Activated CD4-positive, CD25-positive, alpha-beta regulatory T cell treated with anti-CD3 and anti-CD28 coated beads, Interleukin-2, amount 50 U/mL, for 24 hours (primary cell): ENCODE data around the gene ADGRD2.

Experiments
- ATAC-seq, 2 donors: fragments of 150-1000 bp; cut with Tn5 transposase; one replicate each; pipeline ENCODE4 v1.10.0; 2021; ENCODE audit warnings: mild to moderate bottlenecking in 1 of 2, moderate library complexity in 1 of 2

Gene ADGRD2

DNA sequence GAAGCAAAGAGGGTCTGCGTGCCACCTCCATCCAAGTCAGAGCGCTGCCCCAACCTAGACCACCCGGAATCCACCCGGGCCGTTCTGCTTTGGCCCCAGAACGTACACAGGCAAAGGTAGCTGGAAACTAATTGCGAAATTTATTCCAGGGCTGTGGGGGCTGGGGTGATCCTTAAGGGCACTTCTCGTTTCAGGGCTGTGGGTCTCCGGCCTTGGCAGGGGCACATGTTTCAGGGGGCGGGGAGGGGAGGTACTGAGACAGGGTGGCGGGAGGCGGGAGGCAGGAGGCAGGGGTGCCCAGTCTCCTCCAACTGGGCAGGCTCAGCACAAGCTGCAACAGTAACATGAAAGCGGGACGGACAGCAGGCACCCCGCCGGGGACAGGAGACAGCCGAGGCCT lies 30.9 kb downstream of the ADGRD2 start:
- no peak for ATAC-seq

DNA sequence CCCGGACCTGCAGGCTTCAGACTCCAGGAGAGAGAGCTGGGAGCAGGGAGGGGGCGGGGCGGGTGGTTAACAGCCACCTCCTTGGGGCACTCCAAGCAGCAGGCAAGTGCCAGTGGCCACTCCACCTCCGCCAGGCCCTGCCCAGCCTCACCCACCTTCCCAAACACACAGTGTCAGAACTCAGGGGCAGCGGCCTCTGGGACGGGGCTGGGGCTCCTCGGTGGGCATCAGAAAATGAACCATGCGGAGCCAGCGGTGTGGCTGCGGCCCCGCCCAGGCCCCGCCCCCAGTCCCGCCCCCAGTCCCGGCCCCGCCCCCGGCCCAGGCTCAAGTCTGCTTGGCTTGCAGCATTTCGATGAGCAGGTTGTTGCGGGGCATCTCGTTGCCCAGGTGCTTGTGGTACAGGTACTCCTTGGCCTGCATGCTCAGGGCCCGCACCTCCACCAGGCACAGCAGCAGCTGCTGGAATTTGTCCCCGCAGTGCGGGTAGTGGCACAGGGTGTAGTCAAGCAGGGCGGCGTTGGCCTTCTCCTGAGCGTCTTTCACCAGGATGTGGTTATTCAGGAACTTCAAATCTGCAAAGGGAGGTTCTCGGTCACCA lies 32.3 kb downstream of the ADGRD2 start:
- no peak for ATAC-seq

DNA sequence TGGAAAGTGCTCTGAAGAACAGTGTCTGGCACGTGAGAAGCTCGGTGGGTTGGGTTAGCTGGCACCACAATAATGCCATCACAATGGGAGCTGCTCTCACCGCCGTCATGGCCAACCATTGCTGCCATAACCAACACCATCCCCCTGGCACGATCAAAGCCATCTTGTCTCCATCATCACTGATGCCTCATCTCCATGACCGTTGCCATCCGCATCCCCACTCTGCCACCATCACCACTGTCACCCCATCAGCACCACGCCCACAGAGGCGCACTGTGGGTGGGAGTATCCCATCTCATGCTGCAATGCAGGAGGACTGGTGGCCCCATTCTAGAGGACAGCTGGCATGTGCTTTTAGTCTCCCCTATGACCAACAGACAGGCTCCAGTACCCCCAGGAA lies 33.2 kb downstream of the ADGRD2 start:
- ATAC-seq = no peak

DNA sequence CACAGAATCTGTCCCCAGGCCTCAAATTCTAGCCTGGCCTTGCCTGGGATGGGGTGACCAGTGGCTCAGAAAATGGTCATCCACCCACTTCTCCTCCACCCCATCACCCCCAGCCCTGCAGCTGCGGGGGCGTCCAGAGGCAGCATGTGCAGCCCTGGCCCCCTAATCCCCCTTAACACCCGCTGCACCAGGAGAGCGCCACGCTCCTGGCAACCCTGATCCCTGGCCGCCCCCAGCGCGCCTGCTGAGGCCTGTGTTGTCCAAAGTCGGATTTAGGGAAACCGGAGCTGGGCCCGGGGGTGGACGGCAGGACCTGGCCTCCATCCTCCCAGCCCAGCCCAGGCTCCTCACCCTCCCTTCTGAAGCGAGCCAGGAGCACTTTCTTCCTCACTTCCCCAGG lies 35.0 kb downstream of the ADGRD2 start:
- ATAC-seq = no peak

DNA sequence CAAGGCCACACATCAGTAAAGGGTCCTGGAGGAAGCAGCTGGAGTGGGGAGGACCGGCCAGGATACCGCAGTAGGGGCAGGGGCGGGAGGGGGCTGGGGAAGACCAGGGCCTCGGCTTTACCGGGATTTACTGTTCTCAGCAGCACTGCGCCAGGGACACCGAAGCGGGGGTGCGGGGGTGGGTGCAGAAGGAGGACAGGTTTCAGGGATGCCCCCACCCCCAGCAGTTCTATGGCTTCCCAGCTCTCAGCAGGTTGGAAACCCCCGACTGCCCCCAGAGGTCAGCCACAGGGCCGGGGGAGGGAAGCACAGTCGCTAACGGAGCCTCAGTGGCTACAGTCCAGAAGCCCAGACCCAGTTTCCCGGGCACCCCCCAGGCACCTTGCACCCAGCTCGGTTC lies 35.7 kb downstream of the ADGRD2 start:
- no peak for ATAC-seq

DNA sequence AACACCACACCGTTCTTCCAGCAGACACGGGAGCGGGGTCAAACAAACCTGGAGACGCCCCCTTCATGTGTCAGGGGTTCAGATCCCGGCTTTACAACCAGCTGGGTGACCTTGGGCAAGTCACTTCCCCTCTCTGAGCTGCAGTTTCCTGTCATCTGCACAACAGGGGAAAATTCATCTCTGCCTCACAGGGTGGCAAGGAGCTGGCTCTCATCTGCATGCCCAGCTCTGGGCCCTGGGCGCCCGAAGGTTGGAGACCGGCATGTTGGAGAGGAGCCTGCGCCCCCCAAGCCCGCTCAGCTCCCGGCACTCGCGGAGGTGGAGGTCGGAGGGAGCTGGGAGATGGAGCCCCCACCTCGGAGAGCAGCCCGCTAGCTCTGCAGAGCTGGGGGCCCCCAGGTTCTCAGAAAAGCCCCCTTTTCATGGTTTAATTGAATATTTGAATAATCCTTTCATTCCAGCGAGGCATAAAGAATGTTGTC lies 36.6 kb downstream of the ADGRD2 start:
- ATAC-seq = no peak

DNA sequence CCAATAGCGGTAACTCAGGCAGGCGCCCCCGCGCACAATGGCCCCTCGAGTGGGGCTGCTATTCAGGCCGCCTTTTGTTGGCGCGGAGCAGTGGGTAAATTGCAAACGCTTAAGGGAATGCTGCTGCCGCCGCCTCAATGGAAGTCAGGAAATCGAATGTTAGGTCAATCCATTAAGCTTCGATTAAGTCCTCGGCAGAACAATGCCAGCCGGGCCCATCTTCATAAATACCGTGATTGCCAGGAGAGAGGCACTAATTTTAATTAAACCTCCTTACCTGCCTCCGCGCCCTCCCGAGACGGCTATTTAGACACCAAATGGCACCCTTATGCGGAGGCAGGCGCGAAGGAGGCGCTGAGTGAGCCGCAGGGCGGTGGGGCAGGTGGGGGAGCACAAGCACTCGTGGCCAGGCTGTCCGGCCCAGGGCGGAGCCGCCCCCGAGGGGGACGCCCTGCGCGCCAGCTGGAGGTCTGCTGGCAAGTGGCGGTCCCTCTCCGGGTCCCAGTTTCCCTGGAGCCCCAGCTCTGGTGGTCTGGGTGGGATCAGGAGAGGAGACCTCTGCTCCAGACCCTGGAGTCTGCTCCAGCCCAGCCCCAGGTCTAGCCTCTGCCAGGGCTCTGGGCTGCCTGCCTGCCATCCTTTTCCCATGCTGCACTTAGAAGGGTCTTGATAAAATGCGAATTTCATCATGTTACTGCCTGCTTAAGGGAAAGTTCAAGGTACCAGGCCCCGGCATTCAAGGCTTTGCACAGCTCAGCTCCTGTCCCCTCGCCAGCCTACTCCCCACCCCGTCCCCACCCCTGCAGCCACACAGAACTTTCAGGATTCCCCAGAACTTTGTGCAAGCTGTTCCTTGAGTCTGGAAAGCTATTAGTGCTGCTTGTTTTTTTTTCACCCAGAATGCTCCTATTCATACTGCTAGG lies 37.3 kb downstream of the ADGRD2 start:
- ATAC-seq = no peak

DNA sequence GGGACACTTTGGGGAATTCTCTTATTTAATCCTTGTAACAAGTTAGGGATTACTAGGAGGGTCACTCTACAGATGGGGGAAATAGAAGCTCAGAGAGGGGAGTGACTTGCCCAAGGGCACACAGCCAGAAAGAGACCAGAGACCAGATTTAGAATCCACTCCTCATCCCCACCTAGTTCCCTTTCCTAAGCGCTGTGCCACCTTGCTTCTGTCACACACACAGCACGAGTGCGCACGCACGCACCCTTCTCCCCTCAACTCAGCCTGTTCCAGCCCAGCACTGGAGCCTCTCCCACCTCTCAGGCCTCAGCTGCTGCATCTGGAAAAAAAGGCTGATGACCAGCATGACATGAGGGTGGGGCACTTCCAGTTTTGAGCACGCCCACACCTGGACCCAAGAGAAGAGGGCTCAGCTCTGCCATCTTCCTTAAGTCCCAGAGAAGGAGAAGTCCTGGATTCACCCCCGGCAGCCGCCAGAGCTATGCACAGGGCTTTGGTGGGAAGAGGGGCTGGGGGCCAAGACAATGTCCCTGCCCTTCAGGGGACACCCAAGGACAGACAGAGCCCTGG lies 38.5 kb downstream of the ADGRD2 start:
- ATAC-seq = no peak

DNA sequence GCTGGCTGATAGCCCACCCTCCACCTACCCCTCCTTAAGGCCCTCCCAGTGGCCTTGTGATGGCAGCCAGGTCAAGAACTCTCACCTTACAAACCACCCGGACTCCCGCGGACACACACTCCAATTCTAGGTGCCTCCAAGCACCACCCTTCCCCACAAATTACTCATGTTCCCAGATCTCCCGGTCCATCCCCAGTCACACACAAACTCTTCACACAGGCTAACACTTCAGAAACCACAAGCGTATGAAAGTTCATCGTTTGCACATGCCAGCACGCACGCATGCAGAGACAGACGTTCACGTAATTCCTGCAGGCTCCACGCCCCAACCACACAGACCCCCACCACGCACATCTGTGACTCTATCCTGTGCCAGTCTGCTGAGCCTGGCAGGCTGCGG lies 39.0 kb downstream of the ADGRD2 start:
- no peak for ATAC-seq

DNA sequence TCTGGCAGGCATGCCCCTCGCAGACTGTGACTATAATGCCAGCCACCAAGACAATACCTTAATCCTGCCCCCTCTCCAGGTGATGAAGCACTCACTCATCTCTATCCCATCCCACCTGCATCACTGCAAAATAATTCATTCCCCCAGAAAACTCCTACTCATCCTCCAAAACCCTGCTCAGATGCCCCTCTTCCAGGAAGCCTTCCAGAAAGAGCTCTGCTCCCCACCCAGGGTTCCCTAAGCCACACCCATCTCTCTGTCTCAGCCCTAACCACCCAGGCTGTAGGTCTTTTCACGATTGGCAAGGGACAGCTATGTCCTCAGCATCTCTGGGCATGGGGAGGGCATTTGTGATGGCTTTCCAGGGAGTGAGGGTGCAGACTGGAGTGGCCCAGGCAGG lies 39.8 kb downstream of the ADGRD2 start:
- no peak for ATAC-seq

DNA sequence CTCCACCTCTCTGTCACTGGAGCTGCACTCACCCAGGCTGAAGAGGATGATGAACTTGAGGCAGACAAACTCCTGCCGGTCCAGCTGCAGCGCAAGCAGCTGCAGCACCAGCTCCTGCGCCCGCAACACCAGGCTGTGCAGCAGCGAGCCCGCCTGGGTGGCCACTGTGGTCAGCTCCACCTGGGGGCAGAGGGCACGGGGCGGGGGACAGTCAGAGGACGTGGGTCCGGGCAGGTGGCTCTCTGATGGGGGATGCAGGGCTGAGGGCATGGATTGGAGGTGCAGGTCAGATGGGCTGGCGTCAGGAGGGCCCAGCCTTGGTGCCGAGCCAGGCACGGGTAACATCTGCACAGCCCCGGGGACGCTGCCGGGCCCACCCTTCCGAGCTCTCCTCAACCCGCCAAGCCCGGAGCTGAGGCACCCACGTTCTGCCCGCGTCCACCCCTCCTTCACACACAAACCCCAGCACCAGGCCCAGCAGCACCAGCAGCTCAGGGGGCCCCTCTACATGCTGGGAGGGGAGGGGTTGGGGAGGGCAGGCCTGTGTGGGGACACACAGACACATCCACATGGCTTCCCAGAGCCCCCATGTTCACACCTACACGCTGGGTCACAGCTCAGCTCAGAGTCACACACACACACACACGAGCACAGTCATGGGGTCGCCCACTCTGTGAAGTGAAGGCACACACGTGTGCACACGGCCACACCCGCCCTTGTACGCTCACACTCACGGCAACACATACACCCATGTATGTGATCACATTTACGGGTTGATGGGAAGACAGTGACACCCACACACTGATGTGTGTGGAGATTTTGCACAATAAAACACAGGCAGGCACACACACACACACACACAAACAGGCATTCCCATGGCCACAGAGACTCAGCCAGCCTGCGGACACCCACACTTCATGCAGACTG lies 41.1 kb downstream of the ADGRD2 start:
- no peak for ATAC-seq

DNA sequence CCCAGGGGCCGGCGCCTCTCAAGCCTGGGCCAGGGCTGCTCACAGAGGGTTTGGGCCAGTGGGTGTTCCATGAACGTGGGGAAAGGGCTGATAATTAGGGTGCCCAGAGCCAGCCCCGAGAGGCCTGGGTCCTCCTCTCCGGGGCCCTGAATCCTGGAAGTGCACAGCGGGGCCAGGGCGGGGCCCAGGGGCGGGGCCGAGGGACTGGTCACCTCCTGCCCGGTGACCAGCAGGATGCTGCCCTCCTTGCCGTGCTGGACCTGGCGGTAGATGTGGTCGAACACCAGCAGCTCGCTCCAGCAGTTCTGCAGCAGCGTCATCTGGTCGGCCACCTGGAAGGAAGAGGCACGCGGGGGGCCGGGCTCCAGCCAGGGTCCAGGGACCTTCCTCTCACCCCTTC lies 42.6 kb downstream of the ADGRD2 start:
- no peak for ATAC-seq

DNA sequence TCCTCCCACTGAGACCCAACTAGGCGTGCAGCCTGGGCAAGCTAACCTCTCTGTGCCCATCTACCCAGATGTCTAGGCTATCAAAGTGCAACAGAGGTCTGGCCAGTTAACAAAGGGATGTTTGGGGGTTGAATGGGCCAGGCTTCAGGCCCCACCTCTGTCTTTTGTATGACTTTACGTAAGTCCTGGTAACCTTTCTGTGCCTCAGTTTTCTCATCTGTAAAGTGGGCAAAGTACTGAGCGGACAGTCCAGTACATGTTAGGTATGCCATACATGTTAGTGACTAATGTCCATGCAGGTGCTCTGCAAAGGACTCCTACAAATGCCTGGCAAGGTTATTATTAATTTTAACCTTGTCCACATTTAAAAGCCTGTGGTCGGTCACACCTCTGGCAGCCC lies 43.0 kb downstream of the ADGRD2 start:
- no peak for ATAC-seq

DNA sequence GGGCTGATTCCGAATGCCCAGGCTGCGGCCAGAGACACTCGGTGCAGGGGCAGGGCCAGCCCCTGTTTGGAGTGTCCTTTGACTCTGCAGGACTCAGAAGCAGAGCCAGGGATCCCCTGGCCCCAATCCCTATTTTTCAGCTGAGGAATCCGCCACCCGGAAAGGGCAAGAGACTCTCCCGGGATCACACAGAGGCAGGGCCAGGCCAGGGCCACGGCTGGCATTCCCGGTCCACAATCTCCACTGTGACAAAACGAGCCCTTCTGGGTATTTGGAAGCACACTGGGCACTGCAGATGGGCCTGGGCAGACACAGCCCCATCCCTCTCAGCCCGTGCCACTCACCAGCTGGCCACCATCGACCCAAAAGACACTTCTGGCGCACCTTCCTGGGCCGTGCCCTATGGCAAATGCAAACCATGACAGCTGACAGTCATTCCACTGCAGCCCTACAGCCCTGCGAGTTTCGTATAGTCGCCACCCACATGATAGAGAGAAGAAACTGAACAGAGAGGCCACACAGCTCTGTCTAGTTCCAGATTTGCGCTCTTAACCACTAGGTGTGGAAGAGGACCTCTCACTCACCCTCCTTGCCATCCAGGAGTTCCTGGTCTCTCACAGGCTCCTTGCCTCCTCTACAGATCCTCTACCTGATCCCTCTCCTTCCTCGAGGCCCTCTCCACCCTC lies 43.7 kb downstream of the ADGRD2 start:
- ATAC-seq = no peak

DNA sequence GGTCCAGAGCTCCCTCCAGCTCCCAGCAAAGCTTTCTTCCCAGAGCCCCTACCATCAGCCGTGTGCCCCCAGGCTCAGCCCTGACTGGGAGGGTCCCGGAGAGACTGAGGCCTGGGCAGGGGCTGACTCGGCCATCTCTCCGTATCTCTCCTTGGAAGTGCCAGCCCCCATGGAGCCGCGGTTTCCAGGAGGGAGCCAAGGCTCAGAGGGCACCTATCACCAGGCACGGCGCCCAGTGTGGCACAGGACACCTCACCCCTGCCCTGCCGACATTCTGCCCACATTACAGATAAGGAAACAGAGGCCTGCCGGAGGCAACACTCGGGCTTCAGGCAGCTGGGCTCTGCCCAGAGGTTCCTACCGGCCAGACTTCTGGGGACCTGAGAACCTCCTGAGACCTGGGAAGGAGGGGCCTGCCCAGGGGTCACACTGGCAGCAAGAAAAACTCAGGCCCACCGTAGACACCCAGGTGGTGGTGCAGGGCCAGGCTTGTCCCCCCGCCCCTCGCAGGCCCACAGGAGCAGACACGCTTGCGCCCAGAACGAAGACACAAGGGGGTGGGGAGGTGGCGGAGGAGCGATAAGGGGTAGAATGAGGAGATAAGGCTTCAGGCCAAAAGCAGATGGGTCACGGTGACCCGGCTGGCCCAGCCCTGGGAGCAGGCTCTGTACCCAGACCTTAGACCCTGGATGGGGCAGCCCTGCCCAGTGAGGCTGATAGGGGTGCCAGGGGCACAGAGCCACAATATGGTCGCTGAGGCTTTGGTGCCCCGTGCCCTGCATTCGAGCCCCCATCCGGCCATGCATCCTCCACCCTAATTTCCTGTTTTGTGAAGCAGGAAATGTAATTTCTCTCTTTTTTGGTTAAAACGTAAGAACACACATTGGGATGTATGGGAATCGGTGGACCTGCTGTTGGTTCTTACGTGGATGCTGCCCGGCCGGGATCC lies 45.1 kb downstream of the ADGRD2 start:
- ATAC-seq = no peak

DNA sequence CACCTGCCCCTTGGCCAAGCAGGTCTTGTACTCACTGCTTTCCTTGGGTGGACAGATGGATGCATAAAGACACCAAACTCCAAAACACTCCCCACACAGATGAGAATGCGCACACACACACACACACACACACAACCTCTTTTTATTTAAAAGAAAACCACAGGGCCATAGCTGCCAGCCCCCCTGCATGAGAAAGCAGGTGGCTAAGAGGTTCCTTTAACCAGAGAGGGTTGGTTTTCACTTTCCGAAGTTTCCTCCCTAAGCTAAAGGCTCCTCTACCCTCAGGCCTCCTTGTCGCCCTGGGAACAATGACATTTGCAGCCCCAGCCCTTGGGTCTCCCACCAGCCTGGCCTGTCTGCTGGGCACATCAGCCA lies 45.8 kb downstream of the ADGRD2 start:
- no peak for ATAC-seq

DNA sequence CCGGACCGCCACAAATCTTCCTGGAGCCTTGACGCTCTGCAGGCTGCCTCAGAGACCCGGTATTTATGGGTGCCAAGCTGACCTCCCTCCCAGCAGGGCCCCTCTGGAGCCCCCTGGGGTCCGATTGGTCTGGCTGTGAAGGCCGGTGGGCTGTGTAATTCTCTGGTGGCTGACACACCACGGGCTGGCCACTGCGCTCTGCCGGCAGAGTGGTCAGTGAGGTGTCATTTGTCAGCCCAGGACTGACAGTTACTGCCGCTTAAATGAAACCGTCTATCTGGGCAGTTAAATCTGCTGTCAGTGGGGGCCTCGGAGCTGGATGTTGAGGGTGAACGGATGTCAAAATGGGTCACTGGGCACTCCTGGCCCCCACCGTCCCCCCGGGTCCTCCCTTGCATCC lies 46.2 kb downstream of the ADGRD2 start:
- ATAC-seq = no peak

DNA sequence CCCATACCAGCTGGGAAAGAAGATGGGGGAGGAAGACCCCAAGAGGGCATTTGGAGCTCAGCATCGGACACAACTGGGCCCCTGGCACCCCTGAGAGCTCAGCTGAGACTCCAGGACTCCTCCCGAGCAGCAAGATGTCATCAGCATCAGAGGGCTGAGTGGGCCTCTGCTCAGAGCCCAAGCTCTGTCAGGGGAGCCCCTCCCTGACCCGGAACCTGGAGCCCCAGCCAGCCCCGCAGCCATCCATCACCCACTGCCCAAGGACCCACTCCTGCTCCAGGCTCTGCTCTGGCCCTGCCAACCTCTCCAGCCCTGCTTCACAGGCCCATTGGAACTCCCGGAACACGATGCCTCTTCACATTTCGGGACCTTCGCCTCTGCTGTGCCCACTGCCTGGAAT lies 47.2 kb downstream of the ADGRD2 start:
- no peak for ATAC-seq

DNA sequence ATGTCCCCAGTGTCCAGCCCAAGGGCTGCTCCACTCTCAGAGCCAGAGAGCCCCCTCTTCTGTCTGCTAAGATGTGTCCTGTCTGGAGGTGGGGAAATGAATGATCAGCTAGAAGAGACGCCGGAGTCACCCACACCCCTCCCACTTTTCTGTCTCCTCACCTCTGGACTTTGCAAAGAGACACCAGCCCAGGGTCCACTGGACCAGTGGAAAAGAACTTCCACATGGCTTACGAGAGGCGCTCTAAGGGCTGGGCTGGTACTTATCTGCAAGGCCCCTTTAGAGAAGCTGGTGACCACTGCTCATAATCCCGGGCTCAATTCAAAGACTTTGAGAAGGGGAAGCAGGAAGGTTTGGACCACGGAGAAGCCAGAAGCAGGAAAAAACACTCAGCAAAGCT lies 47.8 kb downstream of the ADGRD2 start:
- no peak for ATAC-seq

DNA sequence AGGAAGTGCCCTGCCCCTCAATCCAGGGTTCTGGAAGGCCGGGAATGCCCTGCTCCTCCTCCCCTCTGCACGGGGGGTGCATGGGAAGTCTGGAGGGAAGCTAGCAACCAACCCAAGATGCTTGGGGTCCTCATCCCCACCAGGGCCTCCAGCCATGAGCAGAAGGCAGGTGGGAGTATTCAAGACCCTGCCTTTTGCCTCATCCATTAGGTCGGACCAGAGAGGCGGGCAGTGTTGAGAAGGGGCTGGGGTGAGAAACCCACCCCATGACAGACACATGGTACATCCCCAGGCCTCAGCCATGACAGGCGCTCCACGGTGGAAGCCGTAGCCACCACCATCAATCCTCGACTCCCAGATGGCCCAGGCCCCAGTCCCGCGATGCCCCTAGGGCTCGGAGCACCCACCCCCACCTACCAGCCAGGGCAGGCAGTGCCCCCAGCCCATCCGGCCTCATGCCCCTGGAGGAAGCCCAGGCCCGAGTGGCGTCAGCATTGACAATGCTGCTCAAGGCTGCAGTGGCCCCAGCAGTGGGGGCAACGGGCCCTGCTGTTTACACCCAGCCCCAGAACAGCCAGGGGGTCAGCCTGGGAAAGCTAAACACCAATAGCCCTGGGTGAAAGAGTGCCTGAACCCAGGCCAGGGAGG lies 48.4 kb downstream of the ADGRD2 start:
- ATAC-seq = no peak

DNA sequence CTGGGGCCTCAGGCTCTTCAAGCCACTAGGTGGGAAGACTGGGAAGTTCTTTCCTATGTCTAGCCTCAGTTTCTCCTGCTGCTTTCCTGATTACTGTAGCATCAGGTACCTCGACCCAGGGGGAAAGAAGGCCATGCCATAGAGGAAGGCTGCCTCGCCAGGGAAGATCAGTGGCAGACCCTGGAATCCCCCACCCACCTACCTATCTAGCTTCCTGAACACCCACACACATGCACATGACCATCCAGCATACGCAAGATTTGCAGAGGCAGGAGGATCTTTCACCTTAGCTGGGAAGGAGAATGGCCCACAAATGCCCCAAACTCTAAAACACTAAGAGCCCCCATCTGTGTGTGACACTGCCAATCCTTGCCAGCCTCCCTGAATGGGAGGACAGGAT lies 49.0 kb downstream of the ADGRD2 start:
- ATAC-seq = no peak
